Uterus (tissue), 4 donors: Measurements from ENCODE around the gene ABCG4. TPM values are rescaled to one million over a fixed set of nuclear protein-coding genes. Genes with fewer than 3 reads are reported as not detected.
"Not testable (repeated sequence)": the region's sequence is repeated elsewhere in the genome, so short reads cannot be mapped to it uniquely, and the experiment has no call there.

Experiments used
- DNase-seq, 2 donors: peaks; one replicate each; pipeline ENCODE4 v3.0.0-alpha.2; 2019 to 2020
- H3K27ac ChIP-seq, 2 donors: fragments of 200-600 bp; sonication (generic); 1 replicate in 1 of 2; 2 replicates in 1 of 2; pipeline ENCODE4 v1.5.1; 2016 to 2018
- H3K27me3 ChIP-seq, 2 donors: fragments of 200-600 bp; sonication (generic); one replicate each; pipeline ENCODE4 v1.5.1; 2018 to 2019; ENCODE audit warnings: control low read depth in 1 of 2
- H3K36me3 ChIP-seq, 2 donors: fragments of 200-600 bp; sonication (generic); one replicate each; pipeline ENCODE4 v1.5.1; 2019; ENCODE audit warnings: control low read depth in 1 of 2
- H3K4me1 ChIP-seq, 2 donors: fragments of 200-600 bp; sonication (generic); one replicate each; pipeline ENCODE4 v1.5.1; 2018 to 2019; ENCODE audit warnings: control low read depth in 1 of 2
- H3K4me3 ChIP-seq, 2 donors: fragments of 200-600 bp; sonication (generic); 1 replicate in 1 of 2; 2 replicates in 1 of 2; pipeline ENCODE4 v1.5.1; 2018 to 2019; ENCODE audit warnings: mild to moderate bottlenecking in 1 of 2
- H3K9me3 ChIP-seq, 2 donors: fragments of 200-600 bp; sonication (generic); one replicate each; pipeline ENCODE4 v1.5.1; 2019; ENCODE audit warnings: control low read depth in 1 of 2
- POLR2A ChIP-seq, 2 donors: fragments of 450-650 bp; IDR thresholded peaks; one replicate each; pipeline ENCODE4 v1.6.1; 2016; ENCODE audit warnings: antibody characterized with exemption in 2 of 2, mild to moderate bottlenecking in 1 of 2, moderate library complexity in 1 of 2
- intact Hi-C: fragments of 100-400 bp; cut with DNase I; formaldehyde crosslinking; loops from one replicate; pipeline ENCODE4 v1.15.1; 2023; ENCODE audit warnings: low total_unique reads
- total RNA-seq, 4 donors: library from RNA; depleted of rRNA in 3 of 4; stranded (reverse); fragments of >200 nt in 3 of 4; gene quantifications; one replicate each; pipeline versions ENCODE4 v1.1.0 to v1.2.4, GENCODE V29; 2014 to 2023
- TF ChIP-seq, protein P1 (sequence below), 4 experiments: fragments of 200-600 bp in 2 of 4; fragments of 450-650 bp in 2 of 4; sonication (generic) in 2 of 4; IDR thresholded peaks; one replicate each; pipeline ENCODE4 v1.5.1; 2016 to 2019; ENCODE audit warnings: antibody characterized with exemption in 4 of 4, mild to moderate bottlenecking in 2 of 4, moderate library complexity in 1 of 4
- donor health status: DM: yes; HTN: yes; CAD: no.

ABCG4 gene
- total RNA-seq, 4 donors from 2014 or later = 0.55 to 2.7 TPM; not detected in 2

- intact Hi-C loops = no loop called here
Measured at GRCh38 chr11:119190531-119190930, 41.7 kb downstream of the ABCG4 start.

GRCh38 chr11:119191265-119191664 is 42.4 kb downstream of the ABCG4 start:
- DNase-seq, H3K4me3 ChIP-seq, H3K9me3 ChIP-seq, H3K36me3 ChIP-seq, H3K27me3 ChIP-seq, intact Hi-C loops, H3K27ac ChIP-seq, H3K4me1 ChIP-seq: not testable (repeated sequence)

More at GRCh38 chr11:119190531-119190930, 41.7 kb downstream of the ABCG4 start:
- no peaks in the 10 kb centered on the region for H3K27me3 ChIP-seq
- no peak for TF ChIP-seq POLR2A (IDR thresholded peaks at IDR 0.05)
- TF ChIP-seq, protein P1, sequence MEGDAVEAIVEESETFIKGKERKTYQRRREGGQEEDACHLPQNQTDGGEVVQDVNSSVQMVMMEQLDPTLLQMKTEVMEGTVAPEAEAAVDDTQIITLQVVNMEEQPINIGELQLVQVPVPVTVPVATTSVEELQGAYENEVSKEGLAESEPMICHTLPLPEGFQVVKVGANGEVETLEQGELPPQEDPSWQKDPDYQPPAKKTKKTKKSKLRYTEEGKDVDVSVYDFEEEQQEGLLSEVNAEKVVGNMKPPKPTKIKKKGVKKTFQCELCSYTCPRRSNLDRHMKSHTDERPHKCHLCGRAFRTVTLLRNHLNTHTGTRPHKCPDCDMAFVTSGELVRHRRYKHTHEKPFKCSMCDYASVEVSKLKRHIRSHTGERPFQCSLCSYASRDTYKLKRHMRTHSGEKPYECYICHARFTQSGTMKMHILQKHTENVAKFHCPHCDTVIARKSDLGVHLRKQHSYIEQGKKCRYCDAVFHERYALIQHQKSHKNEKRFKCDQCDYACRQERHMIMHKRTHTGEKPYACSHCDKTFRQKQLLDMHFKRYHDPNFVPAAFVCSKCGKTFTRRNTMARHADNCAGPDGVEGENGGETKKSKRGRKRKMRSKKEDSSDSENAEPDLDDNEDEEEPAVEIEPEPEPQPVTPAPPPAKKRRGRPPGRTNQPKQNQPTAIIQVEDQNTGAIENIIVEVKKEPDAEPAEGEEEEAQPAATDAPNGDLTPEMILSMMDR (IDR thresholded peaks at IDR 0.05) = no peak
- H3K4me3 ChIP-seq = no peak overlapping the region
- no peaks in the 10 kb centered on the region for H3K9me3 ChIP-seq
- DNase-seq = no peak
- H3K27ac ChIP-seq = no peak overlapping the region
- no peaks in the 10 kb centered on the region for H3K36me3 ChIP-seq
- no peaks in the 10 kb centered on the region for H3K4me1 ChIP-seq

DNA sequence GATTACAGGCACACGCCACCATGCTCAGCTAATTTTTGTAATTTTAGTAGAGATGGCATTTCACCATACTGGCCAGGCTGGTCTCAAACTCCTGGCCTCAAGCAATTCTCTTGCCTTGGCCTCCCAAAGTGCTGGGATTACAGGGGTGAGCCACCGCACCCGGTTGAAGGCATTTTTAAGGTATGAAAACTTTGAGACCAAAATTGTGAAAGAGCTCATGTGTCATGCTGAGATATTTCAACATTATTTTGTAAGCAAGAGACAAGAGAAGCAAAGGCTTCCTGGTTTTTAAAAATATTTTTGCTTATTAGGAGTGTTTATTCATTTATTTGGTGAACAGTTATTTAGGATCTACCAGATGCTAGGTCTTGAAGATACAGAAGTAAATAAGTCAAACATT is 43.3 kb downstream of the ABCG4 start:
- H3K4me1 ChIP-seq = no peaks in the 10 kb centered on the region
- TF ChIP-seq POLR2A (IDR thresholded peaks at IDR 0.05) = no peak
- TF ChIP-seq, protein P1 (IDR thresholded peaks at IDR 0.05) = no peak
- H3K4me3 ChIP-seq = no peak overlapping the region
- no peak for DNase-seq
- no peak overlapping the region for H3K27ac ChIP-seq
- no peaks in the 10 kb centered on the region for H3K36me3 ChIP-seq
- H3K27me3 ChIP-seq = no peaks in the 10 kb centered on the region
- intact Hi-C loops = no loop called here
- H3K9me3 ChIP-seq = no peaks in the 10 kb centered on the region

GRCh38 chr11:119193001-119193400 is 44.1 kb downstream of the ABCG4 start:
- Histone ChIP-seq H3K4me1 (no peaks in the 10 kb centered on the region), H3K9me3 (no peaks in the 10 kb centered on the region), H3K36me3 (no peaks in the 10 kb centered on the region), H3K27ac (no peak overlapping the region), H3K27me3 (no peaks in the 10 kb centered on the region), H3K4me3 (no peak overlapping the region)
- DNase-seq = no peak
- intact Hi-C loops = no loop called here
- TF ChIP-seq POLR2A (IDR thresholded peaks at IDR 0.05) = no peak
- TF ChIP-seq, protein P1 (IDR thresholded peaks at IDR 0.05) = no peak

DNA sequence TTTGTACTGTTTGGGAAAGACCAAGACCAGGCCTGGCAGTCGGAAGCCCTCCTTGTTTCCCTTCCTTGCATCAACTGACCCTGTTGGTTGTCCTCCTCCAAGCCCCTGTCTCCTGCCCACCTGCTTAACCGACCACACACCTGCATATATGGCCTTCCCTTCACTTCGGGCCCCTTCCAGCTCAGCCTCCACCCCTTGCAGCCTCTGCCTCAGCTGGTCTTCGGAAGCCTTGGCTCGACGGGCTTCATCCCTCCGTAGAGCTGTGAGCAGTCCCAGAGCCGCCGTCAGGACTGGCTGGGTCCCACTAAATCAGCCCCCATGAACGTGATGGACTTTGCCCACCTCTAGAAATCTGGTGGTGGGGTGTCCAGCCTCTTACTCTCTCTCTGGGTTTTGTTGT is 44.8 kb downstream of the ABCG4 start:
- no peaks in the 10 kb centered on the region for H3K27me3 ChIP-seq
- no peaks in the 10 kb centered on the region for H3K36me3 ChIP-seq
- no peak overlapping the region for H3K4me3 ChIP-seq
- no peak for DNase-seq
- H3K4me1 ChIP-seq = no peaks in the 10 kb centered on the region
- TF ChIP-seq POLR2A (IDR thresholded peaks at IDR 0.05) = no peak
- TF ChIP-seq, protein P1 (IDR thresholded peaks at IDR 0.05) = no peak
- H3K27ac ChIP-seq = no peak overlapping the region
- no peaks in the 10 kb centered on the region for H3K9me3 ChIP-seq
- intact Hi-C loops = no loop called here

DNA sequence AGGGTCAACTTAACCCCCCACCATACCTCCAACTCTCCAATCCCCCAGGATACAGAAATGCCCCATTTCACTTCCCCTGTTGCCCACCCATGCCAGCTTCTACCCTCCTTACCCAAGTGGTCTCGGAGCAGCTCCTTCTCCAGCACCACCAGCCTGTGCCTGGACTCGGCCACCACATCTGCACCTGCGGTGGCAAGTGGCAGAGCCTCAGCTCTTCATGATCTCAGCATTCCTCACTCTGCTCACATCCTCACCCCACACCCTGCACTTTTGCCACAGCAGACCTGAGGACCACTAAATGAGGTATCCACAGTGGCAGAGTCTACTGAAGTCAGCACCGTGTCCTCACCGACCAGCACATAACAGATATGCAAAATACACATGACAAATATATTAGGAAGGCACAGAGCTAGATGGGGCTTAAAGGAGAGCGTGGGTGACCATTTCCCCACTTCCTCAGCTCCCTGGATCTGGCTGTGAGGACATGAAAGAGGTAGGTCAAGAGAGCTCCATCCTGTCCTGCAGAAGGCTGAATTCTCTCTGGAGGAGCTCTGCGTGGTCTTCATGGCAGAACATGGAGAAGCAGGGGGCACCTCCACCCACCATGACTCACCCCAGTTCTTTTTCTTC is 46.1 kb downstream of the ABCG4 start:
- no peaks in the 10 kb centered on the region for H3K4me1 ChIP-seq
- TF ChIP-seq, protein P1 (IDR thresholded peaks at IDR 0.05) = no peak
- TF ChIP-seq POLR2A (IDR thresholded peaks at IDR 0.05) = no peak
- no peak for DNase-seq
- no peaks in the 10 kb centered on the region for H3K27me3 ChIP-seq
- no peaks in the 10 kb centered on the region for H3K9me3 ChIP-seq
- no peak overlapping the region for H3K27ac ChIP-seq
- H3K4me3 ChIP-seq = no peak overlapping the region
- H3K36me3 ChIP-seq = no peaks in the 10 kb centered on the region
- intact Hi-C loops = no loop called here
